GM13976 (cell line): ENCODE measurements around the gene CHRNA5.

Experiments
- DNase-seq: peaks from one replicate; pipeline ENCODE4 v3.0.0; 2012; ENCODE audit warnings: low spot score
- in situ Hi-C: fragments of 300-500 bp; cut with MboI; formaldehyde crosslinking; loops from one replicate; pipeline ENCODE4 v1.12.0; 2022; ENCODE audit warnings: low sequenced_read_pairs, mixed read lengths, inconsistent platforms; ENCODE audit not compliant: unreplicated experiment
- TF ChIP-seq, protein P1 (sequence below): IDR thresholded peaks from 2 replicates; pipeline ENCODE4 v1.5.1; 2012; ENCODE audit warnings: borderline replicate concordance, mild to moderate bottlenecking; ENCODE audit not compliant: insufficient read depth; ENCODE audit errors: extremely low read depth, missing control alignments, control extremely low read depth

The CHRNA5 gene

GRCh38 chr15:78637776-78638435 lies 72.6 kb downstream of the CHRNA5 start:
- DNase-seq = no peak
- TF ChIP-seq, protein P1, sequence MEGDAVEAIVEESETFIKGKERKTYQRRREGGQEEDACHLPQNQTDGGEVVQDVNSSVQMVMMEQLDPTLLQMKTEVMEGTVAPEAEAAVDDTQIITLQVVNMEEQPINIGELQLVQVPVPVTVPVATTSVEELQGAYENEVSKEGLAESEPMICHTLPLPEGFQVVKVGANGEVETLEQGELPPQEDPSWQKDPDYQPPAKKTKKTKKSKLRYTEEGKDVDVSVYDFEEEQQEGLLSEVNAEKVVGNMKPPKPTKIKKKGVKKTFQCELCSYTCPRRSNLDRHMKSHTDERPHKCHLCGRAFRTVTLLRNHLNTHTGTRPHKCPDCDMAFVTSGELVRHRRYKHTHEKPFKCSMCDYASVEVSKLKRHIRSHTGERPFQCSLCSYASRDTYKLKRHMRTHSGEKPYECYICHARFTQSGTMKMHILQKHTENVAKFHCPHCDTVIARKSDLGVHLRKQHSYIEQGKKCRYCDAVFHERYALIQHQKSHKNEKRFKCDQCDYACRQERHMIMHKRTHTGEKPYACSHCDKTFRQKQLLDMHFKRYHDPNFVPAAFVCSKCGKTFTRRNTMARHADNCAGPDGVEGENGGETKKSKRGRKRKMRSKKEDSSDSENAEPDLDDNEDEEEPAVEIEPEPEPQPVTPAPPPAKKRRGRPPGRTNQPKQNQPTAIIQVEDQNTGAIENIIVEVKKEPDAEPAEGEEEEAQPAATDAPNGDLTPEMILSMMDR = no peak
- in situ Hi-C loops = loop anchor here (10.0 kb wide), 1 partner anchor 77 kb away; no protein-coding TSS in a partner anchor

- TF ChIP-seq, protein P1 = peak; percentile 50
- in situ Hi-C loops = loop anchor here (10.0 kb wide), 1 partner anchor 76 kb away; no protein-coding TSS in a partner anchor
- peak; percentile 82 for DNase-seq
Observed at GRCh38 chr15:78638658-78639314, 73.5 kb downstream of the CHRNA5 start.

GRCh38 chr15:78640527-78641101 lies 75.3 kb downstream of the CHRNA5 start:
- DNase-seq = no peak
- in situ Hi-C loops = no loop called here
- TF ChIP-seq, protein P1 = no peak

DNA sequence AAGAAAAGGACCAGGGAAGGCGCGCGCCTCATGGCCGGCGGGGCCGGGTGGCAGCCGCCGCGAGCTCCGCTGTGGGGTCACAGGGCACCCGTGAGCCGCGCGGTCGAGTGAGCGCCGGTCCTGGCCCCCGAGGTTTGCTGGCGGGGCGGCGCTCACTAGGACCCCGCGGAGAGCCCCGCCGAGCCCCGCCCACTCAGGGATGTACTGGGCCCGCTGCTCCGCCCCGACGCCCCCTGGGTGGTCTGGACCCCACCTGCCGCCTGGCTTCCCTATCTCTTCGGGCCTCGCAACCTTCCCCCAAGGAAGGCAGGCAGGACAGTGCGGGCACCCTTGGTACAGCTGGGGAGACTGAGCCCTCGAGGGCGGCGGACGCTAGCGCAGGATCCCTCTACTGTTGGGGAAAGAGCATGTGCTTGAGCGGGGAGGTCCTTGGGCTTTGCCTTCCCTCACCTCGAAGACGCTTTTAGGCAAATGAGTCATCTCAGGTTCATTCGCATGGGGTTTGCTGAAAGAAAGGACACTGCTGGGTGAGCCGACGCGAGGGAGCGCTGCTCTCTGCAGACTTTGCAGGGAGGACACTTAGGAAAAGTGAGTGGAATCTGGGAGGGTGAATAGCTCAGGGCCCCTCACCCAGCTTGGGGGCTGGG lies 75.9 kb downstream of the CHRNA5 start, which contains the start of gene CHRNB4:
Gene CHRNB4, minus strand, starts transcription at position 109 of the 647 bp plus-strand sequence. Its CDS starts 77 bp downstream, at position 32.
- in situ Hi-C loops = no loop called here
- TF ChIP-seq, protein P1 = no peak
- peak; percentile 58 for DNase-seq

DNA sequence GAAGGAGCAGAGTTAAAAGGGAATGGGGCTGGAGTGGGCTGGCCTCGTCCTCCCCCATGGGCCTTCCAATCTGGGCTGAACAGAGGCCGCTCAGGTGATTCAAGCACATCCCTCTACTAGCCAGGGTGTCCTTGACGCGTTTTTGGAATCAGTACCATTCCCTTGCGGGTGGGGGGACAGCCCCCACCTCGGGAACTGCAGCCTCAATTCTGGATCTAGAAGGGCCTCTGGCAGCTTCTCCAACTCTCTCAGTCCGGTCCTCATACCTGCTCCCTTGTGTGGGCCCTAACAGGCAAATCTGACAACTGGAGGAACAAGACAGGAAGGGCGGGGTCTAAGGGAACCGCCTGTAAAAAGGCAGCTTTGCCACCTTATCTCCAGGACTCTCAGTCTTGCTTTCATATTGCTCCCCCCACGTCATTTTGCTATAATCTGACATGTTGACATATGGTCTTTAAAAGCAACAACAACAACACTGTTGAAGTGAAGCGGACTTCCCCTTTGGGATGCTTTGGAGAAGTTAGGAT lies 76.5 kb downstream of the CHRNA5 start:
- in situ Hi-C loops = no loop called here
- TF ChIP-seq, protein P1 = no peak

DNA sequence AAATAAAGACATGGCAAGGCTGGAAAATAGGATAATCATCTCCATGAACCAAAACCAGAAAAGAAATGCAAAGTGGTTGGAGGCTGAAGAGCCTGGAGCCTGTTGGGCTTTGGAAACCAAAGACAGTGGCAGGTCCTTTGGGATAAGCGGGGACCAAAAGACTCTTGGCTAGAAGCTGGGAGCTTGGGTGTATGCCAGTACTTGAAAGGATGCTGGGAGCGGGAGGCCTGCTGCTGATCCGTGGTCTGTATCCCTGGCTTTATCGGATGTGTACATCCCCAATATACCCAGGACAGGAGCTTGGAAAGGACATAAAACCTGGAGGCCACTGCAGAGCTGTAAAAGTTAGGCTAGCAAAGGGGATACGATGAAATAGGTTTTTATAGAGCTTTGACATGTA lies 77.0 kb downstream of the CHRNA5 start:
- in situ Hi-C loops = no loop called here

More for the DNA sequence above, 76.5 kb downstream of the CHRNA5 start:
- DNase-seq = no peak

More for the DNA sequence above, 77.0 kb downstream of the CHRNA5 start:
- TF ChIP-seq, protein P1 = no peak
- no peak for DNase-seq
